ENCODE data around the gene LRP11. TPM values are rescaled to one million over a fixed set of nuclear protein-coding genes. Genes with fewer than 3 reads are reported as not detected.

LRP11 gene
- total RNA-seq, 1 donor, result 74.1 TPM

- no peak for TF ChIP-seq CTCF (IDR thresholded peaks at IDR 0.05; ENCODE audit: insufficient read depth, low read length)
These were observed 94.5 kb downstream of the LRP11 start for GRCh38 chr6:149769676-149770075.

More at GRCh38 chr6:149769676-149770075, 94.5 kb downstream of the LRP11 start:
- H3K4me3 ChIP-seq (ENCODE audit: low read depth, low read length), result no peak overlapping the region
- DNase-seq (ENCODE audit: low read depth), result no peak

Other genes starting within 250 kb of the LRP11 start
- gene KATNA1, start 215.6 kb downstream of the LRP11 start, total RNA-seq (ENCODE audit: low replicate concordance), result 26.7 and 32.3 TPM in 2 replicates
- gene LATS1, start 146.3 kb downstream of the LRP11 start, total RNA-seq (ENCODE audit: low replicate concordance), result 10.1 and 33.4 TPM in 2 replicates
- gene NUP43, start 117.8 kb downstream of the LRP11 start, total RNA-seq (ENCODE audit: low replicate concordance), result 20.6 and 45.6 TPM in 2 replicates
- 44.1 and 117 TPM in 2 replicates for gene PCMT1, start 114.6 kb downstream of the LRP11 start, total RNA-seq (ENCODE audit: low replicate concordance)
- 0.63 TPM in 1 of 2 replicates, not detected in the other for gene RAET1E, start 33.8 kb upstream of the LRP11 start, total RNA-seq (ENCODE audit: low replicate concordance)
- 0.82 and 4.6 TPM in 2 replicates for gene RAET1G, start 58.8 kb upstream of the LRP11 start, total RNA-seq (ENCODE audit: low replicate concordance)
- gene ULBP2, start 77.7 kb upstream of the LRP11 start, total RNA-seq (ENCODE audit: low replicate concordance), result 2.5 and 3.3 TPM in 2 replicates
- gene ULBP1, start 99.6 kb upstream of the LRP11 start, total RNA-seq (ENCODE audit: low replicate concordance), result 0.65 and 1.7 TPM in 2 replicates
- gene RAET1L, start 161.2 kb upstream of the LRP11 start, total RNA-seq (ENCODE audit: low replicate concordance), result not detected in 2 replicates
- gene ULBP3, start 204.8 kb upstream of the LRP11 start, total RNA-seq (ENCODE audit: low replicate concordance), result 0.41 and 16.4 TPM in 2 replicates

Measured in fibroblast of the aortic adventitia (primary cell).